Left renal pelvis (tissue), 4 donors: ENCODE data around the gene C1QL4. TPM values are rescaled to one million over a fixed set of nuclear protein-coding genes. Genes with fewer than 3 reads are reported as not detected.
A peak's percentile ranks its signal among the peaks of the same experiment; 100 is the strongest.
"Not testable (repeated sequence)": the region's sequence is repeated elsewhere in the genome, so short reads cannot be mapped to it uniquely, and the experiment has no call there.

Source experiments
- DNase-seq, 4 donors: peaks; one replicate each; pipeline ENCODE4 v3.0.0-alpha.2; 2013; ENCODE audit warnings: low read depth in 4 of 4, low spot score in 3 of 4
- polyA plus RNA-seq, 4 donors: library from polyadenylated mRNA; unstranded; fragments of 120-200 nt; gene quantifications; one replicate each; pipeline ENCODE4 v1.2.1, GENCODE V29; 2013; ENCODE audit not compliant: insufficient read length in 4 of 4

Gene C1QL4
- polyA plus RNA-seq, result 1 to 10 TPM; 1.1 to 2.0 (median 1.3) TPM

DNA sequence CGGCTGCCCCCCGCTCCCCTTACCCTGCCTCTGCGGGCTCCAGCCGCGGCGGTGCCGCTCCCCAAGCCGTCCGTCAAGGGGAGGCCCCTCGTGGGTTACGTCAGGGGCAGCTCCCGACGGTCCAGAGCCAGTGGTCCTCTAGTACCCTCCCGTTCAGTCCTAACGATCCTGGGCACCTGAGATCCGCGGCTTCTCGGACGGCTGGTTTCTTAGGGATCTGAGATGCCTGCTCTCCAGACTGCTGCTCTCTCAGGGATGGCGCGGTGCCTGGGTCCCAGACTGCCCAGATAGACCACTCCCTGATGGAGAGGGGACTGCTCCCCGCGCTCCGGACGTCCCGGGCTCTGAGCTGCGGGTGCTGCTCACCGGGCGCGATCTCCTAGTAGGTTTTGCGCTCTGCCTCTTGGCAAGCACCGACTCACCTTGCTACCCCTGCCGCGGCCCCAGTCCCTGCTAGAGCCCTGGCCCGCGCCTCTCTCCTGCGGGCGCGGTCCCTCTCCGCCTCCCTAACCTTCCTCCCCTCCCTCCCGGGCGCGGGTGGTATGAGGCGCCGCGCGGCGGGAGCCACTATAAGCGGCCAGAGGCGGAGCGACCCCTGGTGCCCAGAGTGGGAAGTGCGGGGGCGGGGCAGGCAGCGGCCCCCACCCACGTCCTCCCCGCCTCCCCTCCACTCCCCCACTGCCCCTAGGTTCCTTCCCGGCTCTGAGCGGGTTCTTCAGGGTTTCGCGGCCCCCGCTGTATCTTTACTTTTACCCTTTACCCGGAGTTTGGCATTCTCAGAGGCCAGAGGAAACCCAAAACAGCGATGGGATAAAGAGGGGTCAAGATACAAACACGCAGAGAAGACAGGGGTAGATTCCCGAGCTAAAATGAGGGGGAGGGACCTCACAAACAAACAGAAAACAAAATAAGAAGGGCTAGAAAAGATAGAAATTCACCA lies at the start of gene C1QL4:
TSS of gene C1QL4 (minus strand) at position 544 of the 940 bp plus-strand sequence. CDS start 711 bp downstream, outside the sequence.
- DNase-seq, result peak in 1 of 4 donors; percentile 51

DNA sequence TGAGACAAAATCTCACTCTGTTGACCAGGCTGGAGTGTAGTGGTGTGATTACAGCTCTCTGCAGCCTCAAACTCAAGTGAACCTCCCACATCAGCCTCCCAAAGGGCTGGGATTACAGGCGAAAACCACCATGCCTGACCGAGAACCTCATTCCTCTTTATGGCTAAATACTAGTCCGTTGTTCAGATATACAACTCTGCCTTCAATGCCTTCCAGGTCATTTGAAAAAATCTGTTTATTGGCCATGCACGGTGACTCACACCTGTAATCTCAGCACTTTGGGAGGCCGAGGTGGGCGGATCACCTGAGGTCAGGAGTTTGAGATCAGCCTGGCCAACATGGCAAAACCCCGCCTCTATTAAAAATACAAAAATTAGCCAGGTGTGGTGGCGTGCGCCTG lies 43.2 kb upstream of the C1QL4 start:
- not testable (repeated sequence) for DNase-seq

DNA sequence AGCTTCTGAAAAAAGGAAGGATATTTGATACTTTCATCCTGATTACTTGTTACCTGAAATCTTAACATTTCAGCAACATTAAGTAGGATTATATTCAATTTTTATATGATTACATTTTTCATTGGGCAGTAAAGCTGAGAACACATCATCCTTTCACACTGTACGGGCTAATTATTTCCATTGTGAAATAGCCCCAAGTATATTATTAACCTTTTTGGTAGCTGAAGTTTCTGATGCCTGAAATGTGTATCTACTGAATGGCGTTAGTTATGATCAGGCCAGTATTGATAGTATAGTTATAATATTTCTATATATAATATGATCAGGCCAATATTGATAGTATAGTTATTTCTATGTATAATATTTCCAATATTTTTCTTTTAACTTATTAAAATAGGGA lies 40.4 kb upstream of the C1QL4 start:
- DNase-seq, result no peak

DNA sequence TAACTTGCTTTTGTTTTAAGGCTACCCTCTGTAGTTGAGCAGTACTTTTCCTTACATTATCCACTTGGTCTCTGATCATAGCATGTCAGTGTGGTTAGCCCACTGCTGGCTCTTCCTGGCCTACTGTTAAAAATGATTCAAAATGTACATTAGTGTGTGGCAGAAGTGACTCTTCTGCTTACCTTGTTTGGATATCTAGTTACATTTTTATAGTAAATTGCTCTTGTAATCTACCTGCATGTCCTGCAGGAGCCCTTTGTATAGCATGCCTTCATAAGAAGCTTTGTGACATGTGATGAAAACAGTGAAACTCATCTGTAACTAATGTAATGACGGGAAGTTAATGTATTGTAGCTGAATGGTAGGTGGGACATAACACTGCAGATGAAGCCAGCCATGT lies 38.4 kb upstream of the C1QL4 start:
- no peak for DNase-seq

DNA sequence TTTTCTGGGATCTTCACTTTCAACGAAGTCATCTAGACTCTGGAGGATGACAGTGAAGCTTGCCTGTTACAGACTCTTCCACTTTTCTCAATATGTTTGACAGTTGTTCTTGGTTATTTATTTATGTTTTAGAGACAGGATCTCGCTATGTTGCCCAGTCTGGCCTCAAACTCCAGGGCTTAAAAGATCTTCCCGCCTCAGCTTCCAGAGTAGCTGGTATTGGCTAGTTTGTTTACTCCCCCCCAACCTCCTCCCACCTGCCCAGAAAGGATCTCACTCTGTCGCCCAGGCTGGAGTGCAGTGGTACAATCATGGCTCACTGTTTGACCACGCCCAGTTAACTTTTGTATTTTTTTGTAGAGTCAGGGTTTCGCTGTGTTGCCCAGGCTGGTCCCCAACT lies 33.6 kb upstream of the C1QL4 start:
- no peak for DNase-seq

DNA sequence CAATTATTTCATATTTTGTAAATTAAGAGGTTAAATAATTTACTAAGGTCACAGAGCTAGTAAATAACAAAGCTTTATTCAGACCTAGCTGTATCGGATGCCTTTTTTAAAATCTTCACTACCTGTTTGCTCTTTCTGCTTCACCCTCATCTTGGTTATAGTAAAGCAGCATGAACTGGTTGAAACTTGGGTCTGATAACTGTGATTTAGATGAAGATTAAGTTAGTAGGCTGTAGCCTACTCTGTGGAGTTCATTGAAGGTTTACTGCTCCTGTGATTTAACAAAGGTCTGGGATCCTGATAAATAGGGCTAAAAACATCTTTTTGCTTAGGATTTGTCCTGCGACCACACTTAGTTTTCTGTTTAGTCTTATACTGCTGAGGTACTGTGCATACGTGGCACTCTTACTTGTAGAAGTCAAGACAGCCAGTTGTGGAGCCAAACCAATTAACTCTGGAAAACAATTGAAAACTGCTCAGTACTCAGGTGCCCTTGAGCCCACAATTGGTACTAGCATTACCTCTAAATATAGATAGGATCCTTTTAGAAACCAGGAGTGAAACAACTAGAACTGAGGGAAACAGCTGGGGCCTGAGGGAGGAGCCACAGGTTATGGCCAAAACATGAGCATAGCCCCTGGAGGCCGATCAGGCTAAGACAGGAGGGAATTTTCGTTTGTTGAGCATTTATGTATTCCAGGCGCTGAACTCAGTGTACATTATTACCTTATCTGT lies 32.6 kb upstream of the C1QL4 start:
- no peak for DNase-seq

DNA sequence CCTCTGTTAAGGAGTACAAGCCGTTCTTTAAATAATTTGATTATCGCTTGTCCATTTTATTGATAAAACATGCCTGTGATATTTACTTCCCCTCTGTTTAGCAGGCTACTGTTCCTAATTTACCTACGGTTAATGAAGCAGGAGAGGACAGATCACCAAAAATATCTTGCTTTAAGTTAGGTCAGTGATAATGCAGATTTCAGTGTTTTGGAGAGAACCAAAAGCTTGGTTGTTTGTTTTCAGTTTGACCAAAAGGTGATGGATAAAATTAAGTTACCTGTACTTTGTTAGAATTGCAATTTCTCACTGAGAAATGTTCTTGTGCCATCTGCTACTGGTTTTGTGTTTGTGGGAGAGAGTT lies 31.2 kb upstream of the C1QL4 start:
- no peak for DNase-seq

DNA sequence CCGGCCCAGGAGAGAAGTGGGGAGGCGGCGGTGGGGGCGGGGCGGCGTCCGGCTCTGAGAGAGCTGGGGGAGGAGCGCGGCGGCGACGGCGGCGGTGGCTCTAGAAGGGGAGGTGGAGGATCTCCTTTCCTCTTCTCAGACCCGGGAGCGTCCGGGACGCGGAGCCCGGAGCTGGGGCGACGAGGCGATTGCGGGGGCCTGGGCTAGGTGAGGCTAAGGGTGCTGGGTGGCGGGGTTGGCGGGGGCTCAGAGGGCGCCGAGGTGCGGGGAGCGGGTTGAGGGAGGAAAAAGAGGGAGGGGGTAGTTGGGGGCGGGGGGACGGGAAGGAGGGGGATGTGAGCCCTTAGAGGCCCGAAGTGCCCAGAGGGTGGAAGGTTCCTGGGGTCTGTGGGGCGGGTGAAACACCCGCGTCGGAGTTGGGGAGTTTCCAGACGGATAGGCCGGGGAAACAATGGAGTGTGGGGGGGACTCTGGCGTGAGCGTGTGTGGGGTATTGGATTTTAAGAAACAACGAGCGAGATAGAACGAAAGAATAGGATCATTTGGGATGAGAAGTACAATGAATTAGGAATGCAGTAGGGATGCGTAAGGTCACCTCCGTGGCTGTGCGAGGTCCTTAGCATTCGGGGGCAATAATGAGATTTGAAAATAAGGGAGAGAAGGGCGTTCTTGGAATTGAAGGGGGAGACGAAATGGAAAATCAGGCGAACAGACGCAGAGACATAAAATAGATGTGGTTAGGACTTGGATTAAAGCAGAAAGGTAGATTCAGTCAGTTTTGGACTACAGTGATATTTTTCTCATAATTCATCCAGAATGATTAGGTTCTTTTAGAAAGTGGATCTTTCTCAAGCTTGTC lies 30.6 kb upstream of the C1QL4 start, which contains the start of gene SPATS2:
TSS of gene SPATS2 (plus strand) at position 82 of the 859 bp plus-strand sequence. CDS start 93,551 bp downstream, outside the sequence.
- DNase-seq, result peak in 1 of 4 donors; percentile 51

DNA sequence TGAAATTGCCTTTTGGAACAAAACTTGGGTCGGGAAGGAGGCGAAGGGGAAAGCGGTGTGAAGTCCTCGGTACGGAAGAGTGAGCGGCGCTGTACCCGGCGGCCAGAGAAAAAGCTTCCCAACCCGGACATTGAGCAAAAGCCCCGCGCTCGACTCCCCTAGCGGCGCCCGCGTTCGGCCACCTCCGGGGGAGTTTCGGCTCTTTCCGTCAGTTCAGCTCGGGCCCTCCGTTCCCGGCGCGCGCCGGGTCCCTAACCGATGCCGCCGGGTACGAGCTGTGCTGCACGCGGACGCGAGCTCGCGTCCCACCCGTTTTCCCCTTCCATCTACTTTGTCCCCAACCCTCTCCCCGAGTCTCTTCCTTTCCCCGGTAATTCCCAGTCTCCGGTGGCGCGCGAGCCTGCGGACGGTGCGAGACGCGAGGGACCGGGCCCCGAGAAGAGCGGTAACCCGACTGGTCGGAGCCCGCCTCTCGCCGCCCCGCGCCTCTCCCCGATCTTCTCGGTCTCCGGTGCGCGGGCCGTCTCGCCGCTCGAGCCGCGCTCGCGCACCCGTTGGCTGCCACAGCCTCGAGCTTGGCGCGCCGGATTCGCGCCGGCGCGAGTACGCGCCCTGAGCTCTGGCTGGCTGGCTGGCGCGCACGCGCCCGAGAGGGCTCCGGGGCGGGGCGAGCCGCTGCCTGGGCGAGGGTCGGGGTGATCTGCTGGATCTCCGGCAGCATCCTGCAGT lies 29.8 kb upstream of the C1QL4 start:
- DNase-seq, result peak; percentile 87 to 92 (median 90)

DNA sequence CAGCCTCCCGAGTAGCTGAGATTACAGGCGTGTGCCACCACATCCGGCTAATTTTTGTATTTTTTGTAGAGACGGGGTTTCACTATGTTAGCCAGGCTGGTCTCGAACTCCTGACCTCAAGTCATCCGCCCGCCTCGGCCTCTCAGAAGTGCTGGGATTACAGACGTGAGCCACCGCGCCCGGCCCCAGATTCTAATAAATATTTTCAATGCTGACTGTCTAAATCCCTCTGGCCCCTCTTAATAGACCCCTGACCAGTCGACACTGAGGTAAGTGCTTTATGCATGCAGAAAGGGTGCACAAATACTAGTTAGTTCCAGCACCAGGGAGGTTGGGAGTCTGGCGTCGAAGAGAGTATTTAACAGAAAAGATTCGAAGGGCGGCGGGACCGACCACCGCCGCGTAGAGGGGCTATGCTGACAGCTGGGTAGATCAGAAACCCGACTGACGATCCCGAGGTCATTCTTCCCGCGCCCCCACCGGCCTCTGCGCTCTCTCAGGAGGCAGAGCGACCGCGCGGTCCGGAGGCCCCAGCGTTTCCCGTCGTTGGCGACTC lies 29.2 kb upstream of the C1QL4 start:
- no peak for DNase-seq

DNA sequence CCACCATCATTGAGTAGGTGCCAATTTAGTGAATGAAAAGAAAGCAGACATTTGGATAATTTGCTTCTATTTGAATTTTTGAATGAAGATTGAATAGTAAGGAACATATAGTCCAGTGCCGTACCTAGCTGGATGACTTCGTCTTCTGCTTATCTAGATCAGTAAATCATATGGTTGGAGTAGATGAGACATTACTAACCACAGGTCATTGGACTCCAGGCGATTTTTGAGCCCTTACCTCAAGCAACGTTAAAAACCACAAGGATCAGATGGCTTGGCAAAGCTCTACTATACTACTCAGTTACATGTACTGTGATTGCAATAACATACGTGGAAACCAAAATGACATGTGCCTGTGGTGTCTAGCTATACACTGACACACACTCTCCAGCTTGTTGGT lies 28.6 kb upstream of the C1QL4 start:
- DNase-seq, result no peak

DNA sequence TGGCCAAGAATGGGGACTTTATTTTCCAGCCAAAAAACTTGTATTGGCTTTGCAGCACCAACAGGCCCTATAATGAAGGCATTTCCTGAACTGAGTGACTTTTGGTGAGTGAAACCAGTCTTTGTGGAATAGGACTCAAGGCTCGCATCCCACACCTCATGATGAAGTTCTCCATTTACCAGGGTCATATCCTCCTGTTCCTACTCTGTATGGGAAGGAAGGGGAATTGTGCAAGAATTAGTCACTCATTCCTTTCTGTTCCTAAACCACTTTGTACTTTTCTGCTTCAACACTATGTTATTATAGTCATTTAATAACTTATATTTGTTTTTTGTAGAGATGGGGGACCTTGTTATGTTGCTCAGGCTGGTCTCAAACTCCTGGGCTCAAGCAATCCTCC lies 28.0 kb upstream of the C1QL4 start:
- no peak for DNase-seq

DNA sequence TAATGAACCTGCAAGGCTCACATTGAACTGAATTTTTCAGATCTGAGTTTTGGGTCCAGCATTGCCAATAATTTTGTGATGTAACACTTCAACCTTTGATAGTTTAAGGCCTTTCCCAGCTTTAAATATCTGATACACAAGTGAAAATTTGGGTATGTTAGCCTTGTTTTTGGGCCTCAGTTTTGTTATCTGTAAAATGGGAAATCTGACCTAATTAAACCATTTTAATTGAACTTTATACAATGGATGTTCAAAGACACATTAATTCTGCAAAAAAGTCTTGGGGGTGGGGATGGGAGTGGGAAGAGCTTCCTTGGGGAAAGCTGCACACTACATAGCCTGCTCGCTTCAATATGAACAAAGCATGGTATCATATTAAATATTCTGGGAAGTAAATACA lies 25.1 kb upstream of the C1QL4 start:
- no peak for DNase-seq

DNA sequence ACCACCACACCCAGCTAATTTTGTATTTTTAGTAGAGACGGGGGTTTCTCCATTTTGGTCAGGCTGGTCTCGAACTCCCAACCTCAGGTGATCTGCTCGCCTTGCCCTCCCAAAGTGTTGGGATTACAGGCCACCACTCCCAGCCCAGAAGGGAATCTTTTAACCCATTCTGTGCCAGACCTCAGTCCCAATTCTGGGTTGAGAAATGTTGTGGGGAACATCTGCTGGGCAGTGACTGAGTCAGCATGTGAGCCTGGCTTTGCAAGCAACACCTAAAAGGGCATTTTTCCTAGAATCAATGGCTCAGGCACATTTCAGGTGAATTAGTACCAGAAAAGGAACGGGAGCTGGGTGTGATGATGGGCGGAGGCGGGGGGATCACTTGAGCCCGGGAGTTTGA lies 22.7 kb upstream of the C1QL4 start:
- DNase-seq, result no peak

DNA sequence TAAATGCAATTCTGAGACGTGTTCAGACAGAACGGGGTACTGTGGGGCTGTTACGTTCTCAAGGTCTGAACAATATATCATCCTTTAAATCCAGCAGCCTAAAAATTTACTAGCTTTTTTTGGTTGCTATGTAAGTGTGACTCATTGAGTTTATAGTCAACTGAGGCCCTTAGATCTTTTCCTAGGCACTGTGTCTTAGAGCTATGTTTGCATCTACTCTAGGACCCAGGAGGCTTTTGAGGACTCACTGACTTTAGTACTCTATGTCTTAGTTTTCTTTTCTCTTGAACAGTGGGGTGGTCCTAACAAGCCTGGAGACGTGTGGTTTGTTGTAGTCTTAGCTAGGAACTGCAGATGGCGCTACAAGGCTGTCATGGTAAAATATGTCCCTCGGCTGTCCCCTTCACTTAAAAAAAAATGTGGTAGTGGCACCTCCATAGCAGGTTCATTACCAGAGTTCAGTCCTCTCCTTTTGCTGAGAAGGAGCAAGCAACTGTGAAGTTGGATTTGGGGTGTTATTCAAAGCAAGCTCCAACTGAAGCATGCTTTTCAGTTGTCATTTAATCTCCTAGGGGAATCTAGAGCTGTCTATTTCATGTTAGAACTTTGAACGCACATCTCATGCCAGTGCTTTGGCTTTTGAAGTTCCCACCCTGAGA lies 21.6 kb upstream of the C1QL4 start:
- peak in 1 of 4 donors; percentile 54 for DNase-seq

DNA sequence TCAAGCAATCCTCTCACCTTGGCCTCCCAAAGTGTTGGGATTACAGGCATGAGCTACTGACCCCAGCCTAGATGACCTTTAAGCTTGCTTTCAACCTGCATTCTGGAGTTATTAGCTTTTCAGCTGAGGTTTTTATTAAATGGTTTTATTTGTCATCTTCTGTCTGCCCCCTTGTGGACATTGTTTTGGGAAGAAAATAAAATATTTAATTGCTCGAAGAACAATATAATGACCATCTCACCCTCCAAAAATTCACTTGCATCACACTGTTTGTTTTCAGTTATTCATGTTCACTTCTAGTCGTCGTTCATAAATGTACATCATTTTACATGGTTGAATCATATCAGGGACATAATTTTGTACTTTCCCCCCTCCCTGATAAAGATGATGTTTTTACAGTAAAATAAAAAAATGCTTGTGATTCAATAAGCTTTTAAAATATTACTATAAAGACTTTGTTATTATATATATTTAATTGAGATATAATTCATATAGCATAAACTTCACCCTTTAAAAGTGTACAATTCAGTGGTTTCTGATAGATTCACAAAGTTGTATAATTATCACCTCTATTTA lies 20.2 kb upstream of the C1QL4 start:
- no peak for DNase-seq

DNA sequence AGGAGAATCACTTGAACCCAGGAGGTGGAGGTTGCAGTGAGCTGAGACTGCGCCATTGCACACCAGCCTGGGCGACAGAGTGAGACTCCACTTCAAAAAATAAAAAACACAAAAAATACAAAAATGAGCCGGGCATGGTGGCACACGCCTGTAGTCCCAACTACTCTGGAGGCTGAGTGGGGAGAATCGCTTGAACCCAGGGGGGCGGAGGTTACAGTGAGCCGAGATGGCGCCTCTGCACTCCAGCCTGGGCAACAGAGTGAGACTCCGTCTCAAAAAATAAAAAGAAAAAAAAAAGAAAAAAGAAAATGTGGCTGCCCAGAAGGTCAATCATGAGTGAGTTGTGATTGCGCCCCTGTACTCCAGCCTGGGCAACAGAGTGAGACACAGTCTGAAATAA lies 18.9 kb upstream of the C1QL4 start:
- no peak for DNase-seq

DNA sequence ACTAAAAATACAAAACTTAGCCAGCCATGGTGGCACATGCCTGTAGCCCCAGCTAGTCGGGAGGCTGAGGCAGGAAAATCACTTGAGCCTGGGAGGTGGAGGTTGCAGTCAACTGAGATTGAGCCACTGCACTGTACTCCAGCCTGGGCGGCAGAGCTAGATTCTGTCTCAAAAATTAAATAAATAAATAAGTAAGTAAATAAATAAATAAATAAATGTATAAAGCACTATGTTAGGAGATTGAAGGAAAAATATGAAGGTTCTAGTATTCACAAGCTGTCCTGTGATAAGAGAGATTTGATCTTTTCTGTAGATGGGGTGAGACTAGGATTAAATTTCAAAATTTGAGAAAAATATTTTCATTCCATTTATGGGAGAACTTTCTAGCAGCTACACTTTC lies 15.4 kb upstream of the C1QL4 start:
- no peak for DNase-seq

DNA sequence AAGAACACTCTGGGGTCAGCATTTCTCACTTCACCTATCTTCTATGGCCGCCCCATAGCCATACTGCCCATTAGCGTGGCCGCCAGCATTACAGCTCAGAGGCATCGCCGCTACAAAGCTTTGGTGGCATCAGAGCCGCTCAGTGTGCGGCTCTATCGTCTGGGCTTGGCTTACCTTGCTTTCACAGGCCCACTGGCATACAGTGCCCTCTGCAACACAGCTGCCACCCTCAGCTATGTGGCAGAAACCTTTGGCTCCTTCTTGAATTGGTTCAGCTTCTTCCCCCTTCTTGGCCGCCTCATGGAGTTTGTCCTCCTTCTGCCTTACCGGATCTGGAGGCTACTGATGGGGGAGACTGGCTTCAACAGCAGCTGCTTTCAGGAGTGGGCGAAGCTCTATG lies 12.3 kb upstream of the C1QL4 start:
- DNase-seq, result no peak
